HCT116 (cell line): ENCODE measurements around the gene KRTAP12-4. TPM values are rescaled to one million over a fixed set of nuclear protein-coding genes. Genes with fewer than 3 reads are reported as not detected.

Source experiments
- ATAC-seq: fragments of 200-7000 bp; cut with Tn5 transposase; 2 replicates; pipeline ENCODE4 v1.9.1; 2020; ENCODE audit warnings: mild to moderate bottlenecking, moderate library complexity
- BruUV-seq: library from RNA; stranded (reverse); fragments of 400-500 nt; replicated peaks from 2 replicates; lab custom pipeline; 2021; lab: Mats Ljungman, UMichigan
- CTCF ChIA-PET: fragments of 300-600 bp; sonication (Branson Sonifier 250); formaldehyde crosslinking; loops from one replicate; lab custom pipeline; 2021; ENCODE audit warnings: antibody characterized with exemption; lab: Charles Lee
- POLR2A ChIA-PET: fragments of 300-600, 350-600 bp; sonication (Branson Sonifier 250); formaldehyde crosslinking; loops from one replicate; lab custom pipeline; 2021; ENCODE audit warnings: antibody characterized with exemption; lab: Charles Lee
- RAD21 ChIA-PET, 2 experiments: fragments of 300-600 bp; sonication (Branson Sonifier 250); formaldehyde crosslinking; loops; one replicate each; lab custom pipeline; 2023; ENCODE audit warnings: low total read pairs in 2 of 2; ENCODE audit not compliant: uncharacterized antibody in 2 of 2, unreplicated experiment in 2 of 2, low non-redundant PET in 1 of 2; lab: Charles Lee
- DNase-seq: peaks from one replicate; pipeline ENCODE4 v3.0.0-alpha.2; 2010; ENCODE audit warnings: low read depth, low spot score
- H2AFZ ChIP-seq: fragments of 200-600 bp; shearing (Covaris generic), sonication (generic); 2 replicates; pipeline ENCODE4 v1.6.1; 2017; ENCODE audit warnings: low read depth, mixed run types, mixed read lengths, antibody characterized with exemption, low read length; ENCODE audit not compliant: poor library complexity, severe bottlenecking
- H3K27ac ChIP-seq: 2 replicates; pipeline ENCODE4 v1.5.1; 2012; ENCODE audit warnings: low read depth, low read length
- H3K27me3 ChIP-seq: fragments of 200-600 bp; sonication (generic); 2 replicates; pipeline ENCODE4 v1.6.1; 2016; ENCODE audit warnings: mixed run types, low read length, mixed read lengths; ENCODE audit not compliant: insufficient read depth
- H3K36me3 ChIP-seq, 2 experiments: fragments of 200-500 bp in 1 of 2; fragments of 200-600 bp in 1 of 2; sonication (Bioruptor generic) in 1 of 2; sonication (generic) in 1 of 2; 2 replicates each; pipeline versions ENCODE4 v1.5.1 to v1.6.1; 2014 to 2016; ENCODE audit warnings: low read length in 2 of 2, inconsistent platforms in 1 of 2, mixed read lengths in 1 of 2, mixed run types in 1 of 2; ENCODE audit not compliant: insufficient read depth in 2 of 2, control insufficient read depth in 1 of 2
- H3K4me1 ChIP-seq, 2 experiments: fragments of 200-600 bp in 1 of 2; sonication (generic) in 1 of 2; 2 replicates each; pipeline versions ENCODE4 v1.5.1 to v1.6.1; 2012 to 2017; ENCODE audit warnings: low read length in 2 of 2, inconsistent platforms in 1 of 2, mild to moderate bottlenecking in 1 of 2, mixed read lengths in 1 of 2, mixed run types in 1 of 2, moderate library complexity in 1 of 2; ENCODE audit not compliant: insufficient read depth in 2 of 2, control insufficient read depth in 1 of 2
- H3K4me2 ChIP-seq: fragments of 200-600 bp; sonication (generic); 2 replicates; pipeline ENCODE4 v1.6.1; 2017; ENCODE audit warnings: mixed run types, low read length, mixed read lengths
- H3K4me3 ChIP-seq, 2 experiments: fragments of 200-600 bp in 1 of 2; sonication (generic) in 1 of 2; replicated peaks in 1 of 2; 2 replicates each; pipeline ENCODE4 v1.5.1; 2011 to 2016; ENCODE audit warnings: low read length in 2 of 2, control low read depth in 1 of 2, low read depth in 1 of 2, mild to moderate bottlenecking in 1 of 2, mixed read lengths in 1 of 2, mixed run types in 1 of 2
- H3K79me2 ChIP-seq: fragments of 200-600 bp; sonication (generic); 2 replicates; pipeline ENCODE4 v1.6.1; 2017; ENCODE audit warnings: mild to moderate bottlenecking, mixed run types, low read length, moderate library complexity, mixed read lengths; ENCODE audit not compliant: insufficient read depth
- H3K9ac ChIP-seq: fragments of 200-600 bp; sonication (generic); 2 replicates; pipeline ENCODE4 v1.6.1; 2016; ENCODE audit warnings: low read length, mixed read lengths
- H3K9me2 ChIP-seq: fragments of 200-600 bp; sonication (generic), shearing (Covaris generic); 2 replicates; pipeline ENCODE4 v1.6.1; 2017; ENCODE audit warnings: mixed run types, mild to moderate bottlenecking, moderate library complexity; ENCODE audit not compliant: insufficient read depth
- H3K9me3 ChIP-seq, 2 experiments: fragments of 200-500 bp in 1 of 2; fragments of 200-600 bp in 1 of 2; sonication (Bioruptor generic) in 1 of 2; sonication (generic) in 1 of 2; 2 replicates each; pipeline ENCODE4 v1.6.1; 2014 to 2017; ENCODE audit warnings: low read length in 2 of 2, mixed read lengths in 2 of 2, inconsistent platforms in 1 of 2, low read depth in 1 of 2, mild to moderate bottlenecking in 1 of 2, mixed run types in 1 of 2, moderate library complexity in 1 of 2; ENCODE audit not compliant: control insufficient read depth in 1 of 2, insufficient read depth in 1 of 2
- H4K20me1 ChIP-seq: fragments of 200-600 bp; sonication (generic), shearing (Covaris generic); 2 replicates; pipeline ENCODE4 v1.6.1; 2017; ENCODE audit warnings: mixed run types, mild to moderate bottlenecking, moderate library complexity; ENCODE audit not compliant: insufficient read depth
- CBX3 ChIP-seq: IDR thresholded peaks from 2 replicates; pipeline ENCODE4 v1.6.1; 2012; ENCODE audit warnings: low read depth
- CEBPB ChIP-seq: IDR thresholded peaks from 2 replicates; pipeline ENCODE4 v1.6.1; 2012; ENCODE audit warnings: low read depth
- ELF1 ChIP-seq: IDR thresholded peaks from 2 replicates; pipeline ENCODE4 v1.6.1; 2012; ENCODE audit warnings: low read depth, borderline replicate concordance
- FOSL1 ChIP-seq: IDR thresholded peaks from 2 replicates; pipeline ENCODE4 v1.6.1; 2012; ENCODE audit warnings: low read depth
- JUND ChIP-seq: IDR thresholded peaks from 2 replicates; pipeline ENCODE4 v1.6.1; 2012
- POLR2AphosphoS5 ChIP-seq: IDR thresholded peaks from 2 replicates; pipeline ENCODE4 v1.6.1; 2011; ENCODE audit warnings: mild to moderate bottlenecking, low read depth, low read length, moderate library complexity
- RAD21 ChIP-seq: IDR thresholded peaks from 2 replicates; pipeline ENCODE4 v1.6.1; 2012; ENCODE audit warnings: low read depth, mild to moderate bottlenecking
- SP1 ChIP-seq: IDR thresholded peaks from 2 replicates; pipeline ENCODE4 v1.6.1; 2012; ENCODE audit warnings: low read depth
- SRF ChIP-seq: IDR thresholded peaks from 2 replicates; pipeline ENCODE4 v1.6.1; 2012; ENCODE audit warnings: low read depth
- YY1 ChIP-seq: IDR thresholded peaks from 2 replicates; pipeline ENCODE4 v1.6.1; 2011; ENCODE audit warnings: low read length, low read depth, moderate library complexity, mild to moderate bottlenecking; ENCODE audit not compliant: insufficient replicate concordance; ENCODE audit errors: extremely low read depth
- ZFX ChIP-seq: fragments of 450-650 bp; IDR thresholded peaks from 2 replicates; pipeline ENCODE4 v1.6.1; 2017
- ZNF274 ChIP-seq: fragments of 200-500 bp; sonication (Bioruptor generic); IDR thresholded peaks from 2 replicates; pipeline ENCODE4 v1.6.1; 2014; ENCODE audit warnings: mild to moderate bottlenecking, low read depth, low read length, inconsistent platforms
- intact Hi-C: fragments of 100-400 bp; cut with micrococcal nuclease; formaldehyde crosslinking; loops from 2 replicates; pipeline ENCODE4 v1.10.0; 2022
- total RNA-seq: library from RNA; stranded (reverse); gene quantifications from one replicate; pipeline ENCODE4 v1.2.1, GENCODE V29; 2021; ENCODE audit not compliant: unreplicated experiment
- TF ChIP-seq, protein P1 (sequence below): IDR thresholded peaks from 2 replicates; pipeline ENCODE4 v1.6.1; 2012
- TF ChIP-seq, protein P2 (sequence below): IDR thresholded peaks from 2 replicates; pipeline ENCODE4 v1.6.1; 2012
- TF ChIP-seq, protein P3 (sequence below), 3 experiments: fragments of 200-600 bp in 1 of 3; sonication (generic) in 1 of 3; IDR thresholded peaks in 2 of 3; conservative IDR thresholded peaks in 1 of 3; 2 replicates each; pipeline ENCODE4 v1.5.1; 2012 to 2017; ENCODE audit warnings: low read depth in 2 of 3, low read length in 2 of 3, antibody characterized with exemption in 1 of 3, borderline replicate concordance in 1 of 3, control low read depth in 1 of 3, mild to moderate bottlenecking in 1 of 3, mixed read lengths in 1 of 3, mixed run types in 1 of 3, moderate library complexity in 1 of 3; ENCODE audit not compliant: insufficient read depth in 1 of 3

Gene KRTAP12-4
- total RNA-seq, 1 experiment from 2014 or later = not detected

GRCh38 chr21:44653123-44653522 is 1.3 kb downstream of the KRTAP12-4 start:
- TF ChIP-seq CBX3 = no peak
- TF ChIP-seq ZNF274 = no peak
- TF ChIP-seq ZFX = no peak
- TF ChIP-seq SP1 = no peak
- TF ChIP-seq, protein P1, sequence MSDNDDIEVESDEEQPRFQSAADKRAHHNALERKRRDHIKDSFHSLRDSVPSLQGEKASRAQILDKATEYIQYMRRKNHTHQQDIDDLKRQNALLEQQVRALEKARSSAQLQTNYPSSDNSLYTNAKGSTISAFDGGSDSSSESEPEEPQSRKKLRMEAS = no peak
- H2AFZ ChIP-seq = no peak overlapping the region
- H3K9me3 ChIP-seq = no peaks in the 10 kb centered on the region
- ChIA-PET RAD21 (no interaction called here), CTCF (no interaction called here), POLR2A (no interaction called here)
- H3K79me2 ChIP-seq = no peaks in the 10 kb centered on the region
- H3K9ac ChIP-seq = no peak overlapping the region
- intact Hi-C loops = no loop called here
- H3K9me2 ChIP-seq = no peaks in the 10 kb centered on the region
- BruUV-seq = no TSS peak
- DNase-seq = no peak
- H4K20me1 ChIP-seq = no peaks in the 10 kb centered on the region
- no peak overlapping the region for H3K27ac ChIP-seq
- H3K4me1 ChIP-seq = no peaks in the 10 kb centered on the region
- no peaks in the 10 kb centered on the region for H3K27me3 ChIP-seq
- H3K4me3 ChIP-seq = no peak overlapping the region
- no peaks in the 10 kb centered on the region for H3K36me3 ChIP-seq
- ATAC-seq = no peak
- H3K4me2 ChIP-seq = no peak overlapping the region

DNA sequence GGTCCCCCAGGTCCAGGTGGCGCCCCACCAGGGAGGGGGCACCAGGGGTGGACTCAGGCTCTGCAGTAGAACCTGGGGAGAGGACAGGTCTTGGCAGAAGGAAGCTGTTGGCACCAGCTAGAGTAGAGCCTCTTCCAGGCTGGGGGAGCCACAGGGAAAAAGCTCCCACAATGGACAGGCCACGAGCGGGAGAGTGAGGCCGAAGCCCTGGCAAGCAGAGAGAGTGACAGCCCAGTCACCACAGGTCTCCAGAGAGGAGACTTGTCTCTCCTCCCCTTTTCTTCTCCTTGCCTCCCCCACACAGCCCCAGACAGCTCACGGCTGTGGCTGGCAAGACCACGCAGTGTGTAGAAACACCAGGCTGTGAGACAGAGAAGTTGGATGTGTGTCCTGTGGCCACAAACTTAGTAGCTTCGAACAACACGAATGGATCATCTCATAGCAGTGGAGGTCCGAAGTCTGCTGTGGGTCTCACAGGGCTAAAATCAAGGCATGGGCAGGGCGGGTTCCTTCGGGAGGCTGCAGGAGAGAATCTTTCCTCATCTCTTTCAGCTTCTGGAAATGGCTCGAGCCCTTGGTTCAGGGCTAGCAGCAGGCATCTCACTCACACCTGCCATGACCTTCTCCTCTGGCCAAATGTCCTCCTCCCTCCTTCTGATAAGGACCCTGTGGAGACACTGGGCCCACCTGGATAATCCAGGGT is 3.3 kb downstream of the KRTAP12-4 start:
- DNase-seq (no peak), ATAC-seq (no peak)
- Histone ChIP-seq H3K27me3 (no peaks in the 10 kb centered on the region), H3K36me3 (no peaks in the 10 kb centered on the region), H3K9ac (no peak overlapping the region), H3K9me2 (no peaks in the 10 kb centered on the region), H3K27ac (no peak overlapping the region), H2AFZ (no peak overlapping the region), H3K4me1 (no peaks in the 10 kb centered on the region), H3K4me3 (no peak overlapping the region), H4K20me1 (no peaks in the 10 kb centered on the region), H3K9me3 (no peaks in the 10 kb centered on the region), H3K4me2 (no peak overlapping the region), H3K79me2 (no peaks in the 10 kb centered on the region)
- ChIA-PET CTCF (no interaction called here), POLR2A (no interaction called here), RAD21 (no interaction called here)
- intact Hi-C loops = no loop called here
- BruUV-seq = no TSS peak
- TF ChIP-seq CEBPB (no peak), POLR2AphosphoS5 (no peak), ELF1 (no peak), SRF (no peak), FOSL1 (no peak), YY1 (no peak), JUND (no peak), CBX3 (no peak), RAD21 (no peak)
- TF ChIP-seq, protein P2, sequence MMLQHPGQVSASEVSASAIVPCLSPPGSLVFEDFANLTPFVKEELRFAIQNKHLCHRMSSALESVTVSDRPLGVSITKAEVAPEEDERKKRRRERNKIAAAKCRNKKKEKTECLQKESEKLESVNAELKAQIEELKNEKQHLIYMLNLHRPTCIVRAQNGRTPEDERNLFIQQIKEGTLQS = no peak
- TF ChIP-seq, protein P1 = no peak
- TF ChIP-seq, protein P3, sequence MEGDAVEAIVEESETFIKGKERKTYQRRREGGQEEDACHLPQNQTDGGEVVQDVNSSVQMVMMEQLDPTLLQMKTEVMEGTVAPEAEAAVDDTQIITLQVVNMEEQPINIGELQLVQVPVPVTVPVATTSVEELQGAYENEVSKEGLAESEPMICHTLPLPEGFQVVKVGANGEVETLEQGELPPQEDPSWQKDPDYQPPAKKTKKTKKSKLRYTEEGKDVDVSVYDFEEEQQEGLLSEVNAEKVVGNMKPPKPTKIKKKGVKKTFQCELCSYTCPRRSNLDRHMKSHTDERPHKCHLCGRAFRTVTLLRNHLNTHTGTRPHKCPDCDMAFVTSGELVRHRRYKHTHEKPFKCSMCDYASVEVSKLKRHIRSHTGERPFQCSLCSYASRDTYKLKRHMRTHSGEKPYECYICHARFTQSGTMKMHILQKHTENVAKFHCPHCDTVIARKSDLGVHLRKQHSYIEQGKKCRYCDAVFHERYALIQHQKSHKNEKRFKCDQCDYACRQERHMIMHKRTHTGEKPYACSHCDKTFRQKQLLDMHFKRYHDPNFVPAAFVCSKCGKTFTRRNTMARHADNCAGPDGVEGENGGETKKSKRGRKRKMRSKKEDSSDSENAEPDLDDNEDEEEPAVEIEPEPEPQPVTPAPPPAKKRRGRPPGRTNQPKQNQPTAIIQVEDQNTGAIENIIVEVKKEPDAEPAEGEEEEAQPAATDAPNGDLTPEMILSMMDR (IDR thresholded peaks at IDR 0.05 in 2 of 3, conservative IDR thresholded peaks at IDR 0.05 in 1 of 3; ENCODE audit: borderline replicate concordance in 1 of 3, insufficient read depth in 1 of 3, low read depth in 2 of 3, low read length in 2 of 3) = no peak
